HG03280 (cell line): ENCODE results near the gene P3H3.
A peak's percentile ranks its signal among the peaks of the same experiment; 100 is the strongest.

Experiments used
- ATAC-seq: cut with Tn5 transposase; IDR thresholded peaks from one replicate; pipeline ENCODE4 v1.9.1; 2021; ENCODE audit warnings: mild to moderate bottlenecking, moderate library complexity; ENCODE audit not compliant: unreplicated experiment

Gene P3H3

GRCh38 chr12:6826125-6826733, 2.0 kb upstream of the P3H3 start:
- ATAC-seq = no peak

GRCh38 chr12:6826734-6827436, 1.3 kb upstream of the P3H3 start:
- no peak for ATAC-seq

GRCh38 chr12:6827437-6827911, 733 bp upstream of the P3H3 start:
- ATAC-seq = no peak

GRCh38 chr12:6828781-6829535, 751 bp downstream of the P3H3 start:
- no peak for ATAC-seq

- no peak for ATAC-seq
These were observed 1.5 kb downstream of the P3H3 start for GRCh38 chr12:6829536-6830220.

- no peak for ATAC-seq
These were observed 2.2 kb downstream of the P3H3 start for GRCh38 chr12:6830286-6830890.

GRCh38 chr12:6830999-6831398, 2.8 kb downstream of the P3H3 start:
- ATAC-seq = no peak

- ATAC-seq = no peak
These were observed 3.3 kb downstream of the P3H3 start for GRCh38 chr12:6831450-6831995.

- ATAC-seq = no peak
These were observed 3.9 kb downstream of the P3H3 start for GRCh38 chr12:6832125-6832524.

- no peak for ATAC-seq
These were observed 5.1 kb downstream of the P3H3 start for GRCh38 chr12:6833189-6833890.

GRCh38 chr12:6834254-6834653, 6.0 kb downstream of the P3H3 start:
- no peak for ATAC-seq

- no peak for ATAC-seq
These were observed 6.7 kb downstream of the P3H3 start for GRCh38 chr12:6834873-6835272.

- ATAC-seq = no peak
These were observed 8.6 kb downstream of the P3H3 start for GRCh38 chr12:6836851-6837250.

- ATAC-seq = no peak
These were observed 9.3 kb downstream of the P3H3 start for GRCh38 chr12:6837370-6838060.

GRCh38 chr12:6838854-6839253, 10.6 kb downstream of the P3H3 start:
- no peak for ATAC-seq

- ATAC-seq = peak; percentile 76
These were observed 11.4 kb downstream of the P3H3 start for GRCh38 chr12:6839482-6840201.

GRCh38 chr12:6840330-6840729, 12.1 kb downstream of the P3H3 start:
- no peak for ATAC-seq

- ATAC-seq = no peak
These were observed 12.7 kb downstream of the P3H3 start, which contains the start of gene GNB3 for GRCh38 chr12:6840761-6841515. TSS of gene GNB3 (plus strand) at chr12:6840925. CDS start at chr12:6841288, 363 bp downstream.
